Measurements from ENCODE around the gene LINGO1.
A peak's percentile ranks its signal among the peaks of the same experiment; 100 is the strongest.

DNA sequence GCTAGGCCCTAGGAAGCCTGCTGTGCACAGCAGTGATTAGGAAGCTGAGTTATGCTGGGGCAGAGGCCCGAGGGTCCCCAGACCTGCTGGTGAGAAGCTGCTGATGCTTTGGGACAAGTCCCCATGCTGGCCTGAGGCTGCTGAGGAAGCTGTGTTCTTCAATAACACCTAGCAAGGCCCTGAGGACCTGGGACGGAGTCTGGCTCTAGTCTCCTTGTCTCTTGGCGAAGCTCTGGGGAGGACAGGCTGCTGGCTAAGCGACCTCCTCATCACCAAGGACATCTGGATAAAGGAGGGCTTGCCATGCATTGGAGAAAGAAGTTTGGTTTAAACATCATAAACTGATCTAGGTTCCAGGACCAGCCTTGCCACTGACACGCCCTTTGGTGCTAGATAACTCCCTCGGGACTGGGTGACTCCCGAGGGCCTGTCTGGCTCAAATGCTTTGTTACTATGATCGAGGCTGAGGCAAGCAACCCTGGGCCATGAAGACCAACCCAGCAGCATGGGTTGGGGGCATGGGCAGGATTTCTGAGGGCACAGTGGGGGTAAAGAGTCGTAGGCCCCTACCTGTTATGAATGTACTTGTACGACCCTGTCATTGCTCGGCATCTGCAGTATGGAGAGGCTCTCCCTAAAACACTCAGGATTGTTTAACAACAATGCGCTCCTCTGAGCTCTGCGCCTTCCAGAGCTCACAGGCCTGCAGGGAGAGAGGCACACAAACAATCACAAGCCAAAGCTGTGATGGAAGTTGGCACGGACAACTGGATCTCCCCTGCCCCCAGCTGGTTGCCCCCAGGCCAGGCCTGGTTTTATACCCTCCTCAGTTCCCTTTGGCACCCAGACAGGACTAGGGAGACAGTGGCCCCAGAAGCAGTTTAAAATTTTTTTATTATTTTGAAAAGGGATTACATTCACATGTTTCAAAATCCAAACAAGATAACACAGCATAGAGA lies 64.4 kb downstream of the LINGO1 start:
- no peak for TF ChIP-seq CTCF (IDR thresholded peaks at IDR 0.05; ENCODE audit: control extremely low read depth in 1 of 3, insufficient read depth in 1 of 3, low read depth in 1 of 3, low read length in 3 of 3)
- TF ChIP-seq JUND (IDR thresholded peaks at IDR 0.05; ENCODE audit: low read length) = no peak
- no peak for TF ChIP-seq CBX5 (IDR thresholded peaks at IDR 0.05; ENCODE audit: low read depth, low read length)
- TF ChIP-seq RAD21 (IDR thresholded peaks at IDR 0.05 in 1 of 2, conservative IDR thresholded peaks at IDR 0.05 in 1 of 2; ENCODE audit: low read depth in 2 of 2, low read length in 2 of 2) = peak in 1 of 2 experiments; percentile 14; a peak in 1 of 4 replicates
- no peak for TF ChIP-seq EZH2 (IDR thresholded peaks at IDR 0.05; ENCODE audit: low read depth, low read length, severe bottlenecking)
- no peak for TF ChIP-seq POLR2A (IDR thresholded peaks at IDR 0.05; ENCODE audit: control extremely low read depth in 1 of 2, low read depth in 2 of 2, low read length in 2 of 2)
- no peak for TF ChIP-seq HDAC2 (IDR thresholded peaks at IDR 0.05; ENCODE audit: borderline replicate concordance in 1 of 2, low read depth in 2 of 2, low read length in 2 of 2)

Data from H1 (cell line).